ENCODE data around the gene GRAMD1B.

GRAMD1B gene

GRCh38 chr11:123575441-123575840 is 145.4 kb downstream of the GRAMD1B start:
- no peak for DNase-seq

- no peak for DNase-seq
Measured at GRCh38 chr11:123576082-123576481, 146.0 kb downstream of the GRAMD1B start.

- no peak for DNase-seq
Measured at GRCh38 chr11:123576501-123576900, 146.4 kb downstream of the GRAMD1B start.

- DNase-seq, result peak; percentile 80
Measured at GRCh38 chr11:123577081-123577598, 147.1 kb downstream of the GRAMD1B start.

- no peak for DNase-seq
Measured at GRCh38 chr11:123578778-123579481, 148.9 kb downstream of the GRAMD1B start.

- DNase-seq, result no peak
Measured at GRCh38 chr11:123579482-123579812, 149.4 kb downstream of the GRAMD1B start.

GRCh38 chr11:123580137-123580536 is 150.1 kb downstream of the GRAMD1B start:
- DNase-seq, result no peak

- DNase-seq, result peak; percentile 75
Measured at GRCh38 chr11:123580557-123581275, 150.6 kb downstream of the GRAMD1B start.

- DNase-seq, result no peak
Measured at GRCh38 chr11:123581651-123582399, 151.8 kb downstream of the GRAMD1B start.

- DNase-seq, result no peak
Measured at GRCh38 chr11:123582992-123583504, 153.0 kb downstream of the GRAMD1B start.

- no peak for DNase-seq
Measured at GRCh38 chr11:123584186-123584585, 154.1 kb downstream of the GRAMD1B start.

GRCh38 chr11:123584737-123585136 is 154.7 kb downstream of the GRAMD1B start:
- no peak for DNase-seq

- no peak for DNase-seq
Measured at GRCh38 chr11:123585206-123585605, 155.1 kb downstream of the GRAMD1B start.

GRCh38 chr11:123585706-123586105 is 155.6 kb downstream of the GRAMD1B start:
- DNase-seq, result no peak

GRCh38 chr11:123586568-123586967 is 156.5 kb downstream of the GRAMD1B start:
- no peak for DNase-seq

- no peak for DNase-seq
Measured at GRCh38 chr11:123587044-123587443, 157.0 kb downstream of the GRAMD1B start.

GRCh38 chr11:123587559-123587958 is 157.5 kb downstream of the GRAMD1B start:
- DNase-seq, result no peak

GRCh38 chr11:123588117-123588863 is 158.2 kb downstream of the GRAMD1B start:
- DNase-seq, result no peak

GRCh38 chr11:123588864-123589262 is 158.8 kb downstream of the GRAMD1B start:
- no peak for DNase-seq

GRCh38 chr11:123590296-123590912 is 160.3 kb downstream of the GRAMD1B start:
- no peak for DNase-seq

- DNase-seq, result no peak
Measured at GRCh38 chr11:123593570-123593969, 163.5 kb downstream of the GRAMD1B start.

All from activated CD4-positive, CD25-positive, alpha-beta regulatory T cell treated with anti-CD3 and anti-CD28 coated beads, Interleukin-2, amount 50 U/mL, for 72 hours (primary cell).